ENCODE measurements around the gene TAF11L14.

DNA sequence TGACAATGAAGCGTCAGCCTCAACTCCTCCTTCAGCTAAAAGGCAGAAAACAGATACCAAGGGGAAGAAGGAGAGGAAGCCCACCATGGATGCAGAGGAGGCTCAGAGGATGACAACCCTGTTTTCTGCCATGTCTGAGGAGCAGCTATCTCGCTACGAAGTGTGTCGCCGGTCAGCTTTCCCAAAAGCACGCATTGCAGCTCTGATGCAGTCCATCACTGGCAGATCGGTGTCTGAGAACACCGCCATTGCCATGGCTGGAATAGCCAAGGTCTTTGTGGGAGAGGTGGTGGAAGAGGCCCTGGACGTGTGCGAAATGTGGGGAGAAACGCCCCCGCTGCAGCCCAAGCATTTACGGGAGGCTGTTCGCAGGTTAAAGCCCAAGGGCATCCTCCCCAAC, 29.3 kb upstream of the TAF11L14 start:
- no peak for TF ChIP-seq EP300 (IDR thresholded peaks at IDR 0.05; ENCODE audit: borderline replicate concordance)
- TF ChIP-seq EGR1 (IDR thresholded peaks at IDR 0.05), result no peak
- no peak for TF ChIP-seq YY1 (IDR thresholded peaks at IDR 0.05; ENCODE audit: low read depth)
- TF ChIP-seq CREB1 (IDR thresholded peaks at IDR 0.05; ENCODE audit: low read depth), result no peak
- no peak for TF ChIP-seq RAD21 (IDR thresholded peaks at IDR 0.05; ENCODE audit: low read depth)
- TF ChIP-seq, protein P1, sequence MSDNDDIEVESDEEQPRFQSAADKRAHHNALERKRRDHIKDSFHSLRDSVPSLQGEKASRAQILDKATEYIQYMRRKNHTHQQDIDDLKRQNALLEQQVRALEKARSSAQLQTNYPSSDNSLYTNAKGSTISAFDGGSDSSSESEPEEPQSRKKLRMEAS (IDR thresholded peaks at IDR 0.05), result no peak
- TF ChIP-seq, protein P2, sequence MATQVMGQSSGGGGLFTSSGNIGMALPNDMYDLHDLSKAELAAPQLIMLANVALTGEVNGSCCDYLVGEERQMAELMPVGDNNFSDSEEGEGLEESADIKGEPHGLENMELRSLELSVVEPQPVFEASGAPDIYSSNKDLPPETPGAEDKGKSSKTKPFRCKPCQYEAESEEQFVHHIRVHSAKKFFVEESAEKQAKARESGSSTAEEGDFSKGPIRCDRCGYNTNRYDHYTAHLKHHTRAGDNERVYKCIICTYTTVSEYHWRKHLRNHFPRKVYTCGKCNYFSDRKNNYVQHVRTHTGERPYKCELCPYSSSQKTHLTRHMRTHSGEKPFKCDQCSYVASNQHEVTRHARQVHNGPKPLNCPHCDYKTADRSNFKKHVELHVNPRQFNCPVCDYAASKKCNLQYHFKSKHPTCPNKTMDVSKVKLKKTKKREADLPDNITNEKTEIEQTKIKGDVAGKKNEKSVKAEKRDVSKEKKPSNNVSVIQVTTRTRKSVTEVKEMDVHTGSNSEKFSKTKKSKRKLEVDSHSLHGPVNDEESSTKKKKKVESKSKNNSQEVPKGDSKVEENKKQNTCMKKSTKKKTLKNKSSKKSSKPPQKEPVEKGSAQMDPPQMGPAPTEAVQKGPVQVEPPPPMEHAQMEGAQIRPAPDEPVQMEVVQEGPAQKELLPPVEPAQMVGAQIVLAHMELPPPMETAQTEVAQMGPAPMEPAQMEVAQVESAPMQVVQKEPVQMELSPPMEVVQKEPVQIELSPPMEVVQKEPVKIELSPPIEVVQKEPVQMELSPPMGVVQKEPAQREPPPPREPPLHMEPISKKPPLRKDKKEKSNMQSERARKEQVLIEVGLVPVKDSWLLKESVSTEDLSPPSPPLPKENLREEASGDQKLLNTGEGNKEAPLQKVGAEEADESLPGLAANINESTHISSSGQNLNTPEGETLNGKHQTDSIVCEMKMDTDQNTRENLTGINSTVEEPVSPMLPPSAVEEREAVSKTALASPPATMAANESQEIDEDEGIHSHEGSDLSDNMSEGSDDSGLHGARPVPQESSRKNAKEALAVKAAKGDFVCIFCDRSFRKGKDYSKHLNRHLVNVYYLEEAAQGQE (IDR thresholded peaks at IDR 0.05; ENCODE audit: low read depth), result no peak
- no peak for TF ChIP-seq FOXM1 (IDR thresholded peaks at IDR 0.05; ENCODE audit: borderline replicate concordance, low read depth)

Data from Ishikawa (cell line).